Limb (tissue), 2 donors: ENCODE results near the gene EFNB1.
A peak's percentile ranks its signal among the peaks of the same experiment; 100 is the strongest.

Source experiments
- DNase-seq, 2 donors: peaks; one replicate each; pipeline ENCODE4 v3.0.0-alpha.2; 2016; ENCODE audit errors: extremely low spot score in 2 of 2

The EFNB1 gene

DNA sequence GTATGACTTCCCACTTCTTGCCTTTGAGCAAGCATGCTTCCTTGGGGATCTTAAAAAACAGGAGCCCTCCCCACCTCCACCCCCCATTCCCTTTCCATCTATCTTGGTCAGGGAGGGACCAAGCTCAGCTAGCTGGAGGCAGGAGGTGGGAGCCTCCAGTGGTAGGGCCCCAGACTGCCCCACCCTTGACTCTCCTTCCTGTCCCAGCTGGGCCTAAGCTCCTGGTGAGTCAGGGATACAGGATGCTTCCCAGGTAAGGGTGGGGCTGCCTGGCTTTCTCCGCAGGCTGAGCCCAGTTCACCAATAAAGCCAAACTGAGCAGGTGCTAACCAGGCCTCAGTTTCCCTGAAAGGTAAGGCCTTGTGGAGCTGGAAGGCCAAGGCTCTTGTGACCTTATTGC is 15.2 kb downstream of the EFNB1 start:
- DNase-seq, result no peak

DNA sequence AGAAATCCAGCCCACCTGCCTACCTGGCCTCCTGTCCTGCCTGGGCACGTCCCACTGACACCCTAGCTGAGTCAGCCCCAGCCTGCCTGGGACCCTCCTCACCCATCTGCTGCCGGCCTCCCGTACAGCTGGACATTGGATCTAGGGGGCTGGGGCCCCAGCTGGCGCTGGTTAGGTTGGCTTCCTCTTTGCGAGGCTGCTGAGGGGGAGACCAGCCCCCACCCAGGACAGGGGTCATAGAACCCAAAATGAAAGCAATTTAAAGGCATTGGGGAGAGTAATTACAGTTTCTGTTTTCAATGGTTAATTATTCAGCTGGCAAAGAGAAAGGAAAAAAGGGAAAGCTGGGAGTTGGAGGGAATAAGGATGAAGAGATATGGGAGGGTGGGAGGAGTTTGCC is 15.8 kb downstream of the EFNB1 start:
- DNase-seq, result no peak

DNA sequence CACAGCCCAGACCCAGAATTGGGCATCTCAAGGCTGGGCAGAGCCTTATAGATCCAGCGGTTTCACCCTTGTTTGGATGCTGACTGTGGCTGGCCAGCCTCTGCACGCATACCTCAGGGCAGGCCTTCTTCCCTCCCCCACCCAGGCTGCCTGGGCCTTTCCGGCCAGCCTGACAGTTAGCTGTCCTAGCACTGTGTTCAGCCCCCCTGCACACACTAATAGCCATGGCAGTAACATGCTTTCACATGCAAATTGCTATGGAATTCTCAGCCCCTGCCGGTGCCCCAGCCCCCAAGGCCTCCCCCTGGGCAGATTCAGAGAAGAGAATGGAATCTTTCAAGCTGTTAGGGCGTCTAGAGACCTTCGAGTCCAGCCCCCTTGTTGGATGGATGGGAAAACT is 17.7 kb downstream of the EFNB1 start:
- DNase-seq, result no peak

DNA sequence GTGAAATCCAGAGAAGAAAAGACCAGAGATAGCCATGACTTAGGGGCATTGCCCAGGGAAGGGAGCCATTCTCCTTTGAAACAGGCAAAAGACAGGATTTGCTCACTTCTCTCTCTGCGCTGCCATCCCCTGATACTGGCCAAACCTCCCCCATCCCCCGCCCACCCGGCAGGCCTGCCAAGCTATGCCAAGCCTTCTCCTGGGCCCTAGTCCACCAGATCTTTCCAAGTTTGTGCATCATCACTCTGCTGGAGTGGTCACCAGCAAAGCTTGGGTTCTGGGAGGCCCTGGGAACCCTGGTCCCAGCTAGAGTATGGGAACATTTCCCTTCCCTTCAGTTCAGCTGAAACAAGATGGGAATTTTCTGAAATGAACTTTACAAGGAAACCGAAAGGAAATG is 18.4 kb downstream of the EFNB1 start:
- no peak for DNase-seq

DNA sequence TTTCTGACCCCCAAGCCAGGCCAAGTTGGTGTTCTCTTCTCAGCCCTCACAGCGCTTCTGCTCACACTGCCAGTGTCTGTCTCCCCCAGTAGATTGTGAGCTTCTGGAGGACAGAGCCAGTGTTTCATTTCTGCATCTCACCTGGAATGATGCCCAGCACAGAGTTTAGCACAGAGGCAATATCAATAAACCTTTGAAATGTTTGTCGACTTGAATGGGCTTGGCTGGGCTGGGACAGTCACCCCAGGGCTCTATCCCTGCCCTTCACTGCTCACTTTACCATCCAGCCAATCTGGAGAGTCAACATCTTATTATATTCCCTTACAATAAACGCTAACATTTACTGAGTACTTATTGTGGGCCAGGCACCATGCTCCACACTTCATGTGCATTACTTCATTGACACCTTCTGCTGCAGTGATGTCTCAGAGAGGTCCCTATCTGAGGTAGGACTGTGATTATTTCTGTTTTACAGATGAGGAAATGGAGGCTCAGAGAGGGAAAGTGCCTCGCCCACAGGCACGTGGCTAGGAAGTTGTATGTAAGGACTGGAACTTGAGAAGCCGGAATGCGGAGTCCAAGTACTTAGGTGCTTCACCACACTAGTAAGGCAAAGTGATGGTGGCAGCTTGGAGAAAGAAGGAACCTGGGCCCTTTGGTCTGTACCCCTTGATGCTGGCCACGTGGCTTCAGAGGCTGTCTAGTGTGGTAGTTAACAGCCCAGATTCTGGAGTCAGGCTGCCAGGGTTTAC is 19.5 kb downstream of the EFNB1 start:
- DNase-seq, result no peak

GRCh38 chrX:68851082-68851481 is 22.3 kb downstream of the EFNB1 start:
- no peak for DNase-seq

DNA sequence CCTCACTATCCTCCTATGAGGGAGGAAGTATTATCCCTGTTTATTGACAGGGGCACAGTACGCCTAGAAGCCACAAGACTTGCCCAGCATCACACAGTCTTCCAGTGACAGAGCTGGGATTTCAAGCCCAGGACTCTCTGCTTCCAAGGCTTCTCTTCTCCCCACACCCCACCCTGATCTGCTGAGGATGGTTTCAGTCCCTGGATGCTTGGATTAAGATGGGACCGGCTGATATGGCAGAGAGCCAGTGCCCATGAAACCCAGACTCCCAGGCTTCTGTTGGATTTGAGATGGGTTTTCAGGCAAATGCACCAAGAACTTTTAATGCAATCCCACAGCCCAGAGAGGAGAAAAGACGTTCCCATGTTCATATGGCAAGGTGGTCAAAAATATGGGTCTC is 23.2 kb downstream of the EFNB1 start:
- DNase-seq, result no peak

- no peak for DNase-seq
Observed at GRCh38 chrX:68853665-68854251, 24.9 kb downstream of the EFNB1 start.

- no peak for DNase-seq
Observed at GRCh38 chrX:68865300-68865699, 36.5 kb downstream of the EFNB1 start.

GRCh38 chrX:68865926-68866325 is 37.1 kb downstream of the EFNB1 start:
- no peak for DNase-seq

DNA sequence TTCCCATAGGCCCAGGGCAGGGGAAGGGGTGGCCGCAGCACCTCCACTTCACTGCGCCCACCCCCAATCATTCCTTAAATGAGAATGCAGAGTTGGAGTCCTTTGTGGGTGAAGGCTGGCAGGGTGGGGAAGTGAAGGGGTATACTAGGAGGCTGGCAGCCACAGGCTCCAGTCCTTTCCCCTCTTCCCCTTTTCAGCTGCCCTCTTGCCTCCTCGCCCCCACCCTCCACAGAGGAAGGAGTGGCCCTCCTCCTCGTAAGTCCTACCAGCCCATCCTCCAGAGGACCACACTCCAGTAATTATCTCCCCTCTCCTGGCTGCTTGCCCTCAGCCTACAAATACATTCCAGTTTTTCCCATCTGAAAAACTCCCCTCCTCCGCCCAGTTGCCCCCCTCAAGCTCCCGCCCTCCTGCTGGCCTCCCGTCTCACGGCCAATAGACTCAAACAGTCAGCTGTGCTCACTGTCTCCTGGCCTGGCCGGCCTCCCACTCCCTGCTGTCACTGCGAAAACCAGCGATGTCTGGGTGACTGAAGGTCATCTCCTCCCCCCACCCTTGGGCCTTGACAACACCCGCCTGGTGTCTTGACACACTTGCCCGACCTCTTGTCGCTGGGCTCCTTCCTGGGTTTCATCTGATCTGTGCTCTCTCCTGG is 38.8 kb downstream of the EFNB1 start:
- DNase-seq, result peak; percentile 24 to 49

DNA sequence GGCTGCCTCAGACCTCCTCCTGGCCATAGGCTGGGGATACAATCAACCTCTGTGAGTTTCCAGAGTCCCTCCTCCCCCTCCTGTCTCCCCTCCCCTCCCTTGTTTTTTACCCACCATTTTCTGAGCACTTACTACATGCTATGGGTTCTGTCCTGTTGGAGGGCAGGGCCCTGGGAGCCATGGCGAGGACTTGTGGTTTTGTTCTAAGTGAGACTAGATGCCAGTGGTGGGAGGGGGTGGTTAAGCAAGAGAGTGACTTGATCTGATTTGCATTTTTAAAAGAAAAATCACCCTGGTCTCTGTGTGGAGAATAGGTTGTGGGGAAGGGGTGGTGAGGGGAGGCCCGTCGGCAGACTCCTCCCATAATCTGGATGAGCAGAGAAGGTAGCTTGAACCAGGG is 39.5 kb downstream of the EFNB1 start:
- DNase-seq, result no peak

- no peak for DNase-seq
Observed at GRCh38 chrX:68868902-68869800, 40.3 kb downstream of the EFNB1 start.

- no peak for DNase-seq
Observed at GRCh38 chrX:68870357-68870756, 41.5 kb downstream of the EFNB1 start.

DNA sequence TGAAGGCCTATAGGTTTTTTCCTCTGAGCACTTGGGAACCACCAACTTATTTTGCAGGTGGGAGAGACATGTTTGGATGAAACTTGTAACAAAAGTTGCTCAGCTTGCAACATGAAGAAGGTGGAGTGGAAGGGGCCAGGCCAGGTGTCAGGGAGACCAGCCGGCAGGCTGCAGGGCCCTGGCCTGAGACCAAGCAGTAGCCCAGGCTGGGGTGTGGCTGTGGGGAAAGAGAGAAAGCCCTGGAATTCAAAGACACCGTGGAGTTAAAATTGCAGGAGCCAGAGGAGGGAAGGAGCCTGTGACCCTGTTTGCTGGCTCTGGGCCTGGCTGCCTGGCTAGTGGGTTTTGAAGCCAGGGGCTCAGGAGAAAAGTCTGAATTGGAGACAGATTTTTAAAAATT is 43.4 kb downstream of the EFNB1 start:
- DNase-seq, result no peak

GRCh38 chrX:68874076-68874475 is 45.3 kb downstream of the EFNB1 start:
- no peak for DNase-seq

- DNase-seq, result no peak
Observed at GRCh38 chrX:68876731-68877130, 47.9 kb downstream of the EFNB1 start.

DNA sequence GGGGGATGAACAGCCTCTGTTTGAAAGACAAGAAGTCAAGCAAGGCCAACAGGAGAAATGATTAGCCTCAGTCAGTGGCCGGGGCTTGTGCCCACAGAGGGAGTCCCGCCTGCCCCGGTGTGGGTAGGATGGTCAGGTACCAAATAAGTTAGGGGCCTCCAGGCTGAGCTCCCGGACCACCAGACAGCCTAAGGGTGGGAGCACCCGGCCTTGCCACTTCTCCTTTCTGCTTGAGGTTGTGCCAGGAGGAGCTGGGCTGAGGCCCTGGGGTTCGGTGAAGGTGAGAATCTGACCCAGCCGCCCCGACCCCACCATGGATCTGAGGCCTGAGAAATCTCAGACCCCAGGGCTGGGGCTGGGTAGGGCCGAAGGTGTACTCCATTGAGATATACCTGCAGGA is 48.8 kb downstream of the EFNB1 start:
- DNase-seq, result no peak

DNA sequence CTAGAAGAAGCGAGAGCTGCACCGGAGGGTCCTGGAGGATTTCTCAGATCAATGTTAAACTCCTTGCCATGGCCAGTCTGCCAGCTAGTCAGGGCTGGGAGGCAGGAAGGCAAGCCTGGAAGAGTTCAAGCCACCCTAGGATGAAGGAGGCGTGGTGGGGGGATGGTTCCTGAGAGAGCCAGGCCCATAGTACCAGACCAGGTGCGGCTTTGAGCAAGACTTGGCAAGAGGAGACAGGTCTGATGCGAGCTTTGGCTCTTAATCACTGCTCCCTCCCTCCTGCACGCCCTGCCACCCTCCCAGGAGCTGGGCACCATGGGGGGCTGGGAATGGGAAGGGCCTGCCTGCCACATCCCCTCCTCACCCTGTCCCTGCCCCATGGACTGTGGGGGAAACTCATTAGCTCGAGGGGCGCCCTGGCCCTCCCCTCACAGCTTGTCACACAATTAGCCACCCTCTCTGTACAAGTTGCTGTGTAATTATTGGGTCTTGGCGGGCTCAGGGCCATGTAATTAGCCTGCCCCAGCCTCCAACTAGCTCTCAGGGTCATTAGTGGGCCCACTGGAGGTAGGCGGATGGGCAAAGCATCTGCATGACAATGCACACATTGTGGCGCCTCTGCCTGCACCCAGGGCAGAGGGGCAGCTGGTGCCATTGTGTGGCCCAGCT is 50.3 kb downstream of the EFNB1 start:
- DNase-seq, result no peak

DNA sequence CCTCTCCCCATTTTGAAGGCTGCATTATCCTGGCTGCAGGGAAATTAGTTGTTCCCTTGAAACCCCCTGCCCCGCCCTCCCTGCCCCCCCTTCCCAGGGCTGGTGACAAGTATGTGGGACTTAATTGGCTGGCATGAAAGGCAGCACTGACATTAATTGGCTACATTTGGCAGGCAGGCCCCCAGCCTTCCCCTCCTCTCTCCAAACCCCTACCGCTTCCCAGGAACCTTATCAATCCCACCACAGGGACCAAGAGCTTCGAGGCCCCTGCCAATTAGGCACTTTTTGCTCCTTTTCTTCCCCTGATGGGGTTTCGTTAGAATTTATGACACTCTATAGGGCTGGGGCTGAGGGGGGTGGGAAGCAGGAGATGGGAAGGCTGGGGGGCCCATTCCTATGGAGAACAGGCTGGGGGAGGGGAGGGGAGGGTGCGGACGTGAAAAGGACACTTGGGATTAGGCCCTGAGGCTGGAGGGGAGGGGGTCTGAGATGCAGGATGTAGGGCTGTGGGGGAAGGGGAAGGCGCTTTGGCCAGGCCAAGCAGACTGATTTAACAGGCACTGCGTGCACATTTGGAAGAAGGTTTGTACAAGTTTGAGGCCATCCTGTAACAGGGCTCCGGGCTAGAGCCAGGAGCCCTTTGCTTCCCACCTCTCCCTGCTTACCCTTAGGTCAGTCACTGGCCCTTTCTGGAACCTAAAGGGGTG is 52.2 kb downstream of the EFNB1 start:
- peak in 1 of 2 donors; percentile 44 for DNase-seq

DNA sequence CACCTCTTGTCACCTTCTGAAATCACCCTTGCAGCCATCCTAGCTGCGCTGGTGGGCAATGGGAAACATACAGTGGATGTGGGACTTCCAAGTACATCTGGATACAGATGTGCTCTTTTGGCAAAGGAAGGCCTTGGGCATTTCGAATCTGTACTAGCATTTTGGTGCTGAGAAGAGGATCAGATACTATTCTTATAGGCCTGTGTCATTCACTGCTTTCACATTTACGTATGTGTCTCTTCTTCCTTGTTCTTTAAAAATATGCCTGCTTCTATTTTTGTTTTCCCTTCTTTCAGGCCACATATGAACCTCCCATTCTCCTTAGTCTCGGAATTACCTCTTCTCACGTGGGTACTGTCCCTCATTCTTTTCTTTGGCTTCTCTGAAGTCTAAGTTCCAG is 53.1 kb downstream of the EFNB1 start:
- DNase-seq, result no peak
